HL-60 (cell line): Measurements from ENCODE around the gene NLRP6.

Experiments
- CTCF ChIP-seq: IDR thresholded peaks from one replicate; pipeline ENCODE4 v1.5.1; 2011; ENCODE audit warnings: low read length, control low read depth, inconsistent platforms; ENCODE audit not compliant: insufficient read depth
- GABPA ChIP-seq: IDR thresholded peaks from 2 replicates; pipeline ENCODE4 v1.6.1; 2012; ENCODE audit warnings: low read depth
- POLR2AphosphoS5 ChIP-seq: IDR thresholded peaks from 2 replicates; pipeline ENCODE4 v1.6.1; 2012; ENCODE audit warnings: low read depth
- REST ChIP-seq: IDR thresholded peaks from 2 replicates; pipeline ENCODE4 v1.6.1; 2012; ENCODE audit warnings: low read depth; ENCODE audit not compliant: insufficient replicate concordance

GRCh38 chr11:285021-285893 is 7.0 kb downstream of the NLRP6 start:
- TF ChIP-seq CTCF (no peak), REST (no peak), GABPA (no peak), POLR2AphosphoS5 (no peak)
